Right cardiac atrium (tissue), 5 donors: ENCODE measurements around the gene LRBA. TPM values are rescaled to one million over a fixed set of nuclear protein-coding genes. Genes with fewer than 3 reads are reported as not detected.
"Not testable (repeated sequence)": the region's sequence is repeated elsewhere in the genome, so short reads cannot be mapped to it uniquely, and the experiment has no call there.

Experiments
- ATAC-seq, 2 donors: fragments of 200-7000 bp; cut with Tn5 transposase; one replicate each; pipeline versions ENCODE4 v1.8.0 to v1.9.1; 2020; ENCODE audit warnings: moderate library complexity in 2 of 2, mild to moderate bottlenecking in 1 of 2
- DNase-seq, 3 donors: peaks; one replicate each; pipeline ENCODE4 v3.0.0-alpha.2; 2020
- H3K27ac ChIP-seq: one replicate; pipeline ENCODE4 v1.5.1; 2013; ENCODE audit warnings: mild to moderate bottlenecking, low read length, control low read depth, moderate library complexity
- H3K27me3 ChIP-seq: one replicate; pipeline ENCODE4 v1.6.1; 2013; ENCODE audit not compliant: control insufficient read depth, insufficient read depth
- H3K4me1 ChIP-seq: one replicate; pipeline ENCODE4 v1.6.1; 2013; ENCODE audit warnings: low read length; ENCODE audit not compliant: control insufficient read depth, insufficient read depth
- H3K4me3 ChIP-seq: one replicate; pipeline ENCODE4 v1.5.1; 2013; ENCODE audit warnings: low read length, control low read depth
- H3K9me3 ChIP-seq: one replicate; pipeline ENCODE4 v1.6.1; 2013; ENCODE audit warnings: low read length; ENCODE audit not compliant: control insufficient read depth
- whole genome bisulfite sequencing: extraction: QIAGEN DNeasy Blood & Tissue Kit; methylation state at CpG from one replicate; pipeline ENCODE4 v1.1.7; 2013; 5-methylcytosine and 5-hydroxymethylcytosine counted together
- intact Hi-C, 4 donors: fragments of 100-400 bp; cut with DNase I; formaldehyde crosslinking; loops; one replicate each; pipeline versions ENCODE4 v1.11.0 to v1.14.0; 2022 to 2023
- long read RNA-seq, 4 donors: library from polyadenylated mRNA; unstranded; transcript quantifications; one replicate each; pipeline ENCODE4 v2.0.0, GENCODE V29; 2020 to 2021
- polyA plus RNA-seq: library from polyadenylated mRNA; stranded (reverse); fragments of 200-250 nt; gene quantifications from one replicate; pipeline ENCODE4 v1.2.3, GENCODE V29; 2013
- total RNA-seq, 4 donors: library from RNA; stranded (reverse); fragmentation: NEBNext Ultra II Directional; extraction: Animal tissue kit (Norgen Biotek cat#: 25700); gene quantifications; one replicate each; pipeline ENCODE4 v1.2.1, GENCODE V29; 2021
- donor health status: healthy with polysubstance abuse.
- donor health status: DM: no; HTN: yes; CAD: no.
- donor health status: DM: no; HTN: no; CAD: no.
- donor health status: DM: no; HTN: yes; CAD: no; lungs with severe emphysema.
- donor health status: DM: yes; HTN: yes; CAD: no.

The LRBA gene, protein sequence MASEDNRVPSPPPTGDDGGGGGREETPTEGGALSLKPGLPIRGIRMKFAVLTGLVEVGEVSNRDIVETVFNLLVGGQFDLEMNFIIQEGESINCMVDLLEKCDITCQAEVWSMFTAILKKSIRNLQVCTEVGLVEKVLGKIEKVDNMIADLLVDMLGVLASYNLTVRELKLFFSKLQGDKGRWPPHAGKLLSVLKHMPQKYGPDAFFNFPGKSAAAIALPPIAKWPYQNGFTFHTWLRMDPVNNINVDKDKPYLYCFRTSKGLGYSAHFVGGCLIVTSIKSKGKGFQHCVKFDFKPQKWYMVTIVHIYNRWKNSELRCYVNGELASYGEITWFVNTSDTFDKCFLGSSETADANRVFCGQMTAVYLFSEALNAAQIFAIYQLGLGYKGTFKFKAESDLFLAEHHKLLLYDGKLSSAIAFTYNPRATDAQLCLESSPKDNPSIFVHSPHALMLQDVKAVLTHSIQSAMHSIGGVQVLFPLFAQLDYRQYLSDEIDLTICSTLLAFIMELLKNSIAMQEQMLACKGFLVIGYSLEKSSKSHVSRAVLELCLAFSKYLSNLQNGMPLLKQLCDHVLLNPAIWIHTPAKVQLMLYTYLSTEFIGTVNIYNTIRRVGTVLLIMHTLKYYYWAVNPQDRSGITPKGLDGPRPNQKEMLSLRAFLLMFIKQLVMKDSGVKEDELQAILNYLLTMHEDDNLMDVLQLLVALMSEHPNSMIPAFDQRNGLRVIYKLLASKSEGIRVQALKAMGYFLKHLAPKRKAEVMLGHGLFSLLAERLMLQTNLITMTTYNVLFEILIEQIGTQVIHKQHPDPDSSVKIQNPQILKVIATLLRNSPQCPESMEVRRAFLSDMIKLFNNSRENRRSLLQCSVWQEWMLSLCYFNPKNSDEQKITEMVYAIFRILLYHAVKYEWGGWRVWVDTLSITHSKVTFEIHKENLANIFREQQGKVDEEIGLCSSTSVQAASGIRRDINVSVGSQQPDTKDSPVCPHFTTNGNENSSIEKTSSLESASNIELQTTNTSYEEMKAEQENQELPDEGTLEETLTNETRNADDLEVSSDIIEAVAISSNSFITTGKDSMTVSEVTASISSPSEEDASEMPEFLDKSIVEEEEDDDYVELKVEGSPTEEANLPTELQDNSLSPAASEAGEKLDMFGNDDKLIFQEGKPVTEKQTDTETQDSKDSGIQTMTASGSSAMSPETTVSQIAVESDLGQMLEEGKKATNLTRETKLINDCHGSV (N-terminal part only)
- total RNA-seq (10 to 100 TPM; 22.1 to 29.9 (median 23.8) TPM), polyA plus RNA-seq (14.4 TPM)
- long read RNA-seq, donor 1, partial matches to known transcripts: 17 of 25 reads
- long read RNA-seq, donor 1, other reads (novel, unspliced or antisense): 8 of 25 reads
- long read RNA-seq, donor 2, partial matches to known transcripts: 1 of 2 reads
- long read RNA-seq, donor 2, other reads (novel, unspliced or antisense): 1 of 2 reads
- long read RNA-seq, donor 3, partial matches to known transcripts: 11 of 25 reads
- long read RNA-seq, donor 3, other reads (novel, unspliced or antisense): 14 of 25 reads
- long read RNA-seq, donor 4, partial matches to known transcripts: 0 of 2 reads
- long read RNA-seq, donor 4, other reads (novel, unspliced or antisense): 2 of 2 reads

DNA sequence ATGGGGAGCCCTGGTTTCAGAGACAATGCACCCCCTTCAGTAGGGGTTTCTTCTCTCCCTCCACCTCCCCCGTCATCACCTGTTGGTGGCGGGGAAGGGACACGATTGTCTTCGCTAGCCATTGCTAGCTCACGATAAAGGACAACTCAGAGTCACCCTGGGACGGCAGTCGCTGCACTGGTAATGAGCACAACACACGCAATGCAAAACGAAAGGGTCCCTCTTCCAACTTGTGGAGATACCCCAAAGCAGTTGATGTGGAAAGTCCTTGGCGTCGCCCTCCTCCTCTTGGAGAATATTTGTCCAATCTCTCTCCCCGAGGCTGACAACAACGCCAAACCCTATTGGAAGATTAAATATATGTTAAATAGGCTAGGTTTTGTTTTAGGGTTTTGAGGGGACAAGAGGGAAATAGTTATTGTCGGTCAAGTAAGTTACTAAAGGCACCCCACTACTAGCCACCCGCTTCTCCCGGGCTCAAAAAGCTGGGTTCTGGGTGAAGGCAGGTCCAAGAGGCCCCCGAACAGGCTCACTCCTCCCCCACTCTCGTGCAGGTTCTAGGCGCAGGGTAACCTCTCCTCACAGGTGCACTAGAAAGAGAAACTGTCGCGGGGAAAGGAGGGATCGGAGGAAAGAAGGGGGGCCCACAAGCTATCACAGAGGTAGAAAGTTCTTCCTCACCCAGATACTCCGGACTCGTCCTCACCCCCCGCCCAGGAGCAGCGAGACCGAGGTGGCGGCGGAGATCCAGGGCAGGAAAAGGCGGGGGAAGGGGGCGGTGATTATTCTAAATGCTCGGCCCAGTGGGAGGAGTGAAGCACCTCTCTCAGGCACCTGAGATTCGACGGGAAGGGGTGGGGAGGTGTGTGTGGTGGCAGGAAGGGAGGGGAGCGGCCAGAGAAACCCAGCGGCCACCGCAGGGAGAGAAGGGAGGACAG, at the start of gene LRBA:
LRBA (minus strand) TSS at position 764 of the 938 bp plus-strand sequence; CDS start at position 122, 642 bp downstream.
- WGBS: under 1% methylated on average over 37 of the region's 37 CpGs
- intact Hi-C loops: loop anchor here in 1 of 4 donors (5.0 kb wide), 1 partner anchor 83 kb away; the partner anchor contains the start of gene RPS3A
- peak; percentile 85 to 86 for ATAC-seq

DNA sequence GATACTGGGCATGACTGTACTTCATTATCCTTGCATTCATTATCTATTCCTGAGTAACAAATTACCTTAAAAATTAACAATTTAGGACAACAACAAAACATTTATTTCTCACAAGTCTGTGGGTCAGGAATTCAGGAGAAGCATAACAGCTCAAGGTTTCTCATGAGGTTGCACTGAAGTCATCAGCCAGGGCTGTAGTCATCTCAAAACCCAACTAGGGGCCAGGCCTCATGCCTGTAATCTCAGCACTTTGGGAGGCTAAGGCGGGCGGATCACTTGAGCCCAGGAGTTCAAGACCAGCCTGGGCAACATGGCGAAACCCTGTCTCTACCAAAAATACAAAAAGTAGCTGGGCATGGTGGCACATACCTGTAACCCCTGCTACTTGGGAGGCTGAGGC, 48.1 kb upstream of the LRBA start:
- H3K27me3 ChIP-seq, intact Hi-C loops, H3K4me3 ChIP-seq, H3K4me1 ChIP-seq, H3K9me3 ChIP-seq, ATAC-seq, DNase-seq, H3K27ac ChIP-seq: not testable (repeated sequence)
- WGBS: 95% methylated on average over 3 of the region's 3 CpGs

More for the DNA sequence above, at the start of gene LRBA:
- peaks cover 2% of the 10 kb centered on the region for H3K4me1 ChIP-seq
- H3K9me3 ChIP-seq: no peaks in the 10 kb centered on the region
- H3K27me3 ChIP-seq: no peaks in the 10 kb centered on the region
- H3K27ac ChIP-seq: peak within 1 kb of the TSS; percentile 72
- H3K4me3 ChIP-seq: peak within 1 kb of the TSS; percentile 78
- peak; percentile 55 to 87 (median 81) for DNase-seq

DNA sequence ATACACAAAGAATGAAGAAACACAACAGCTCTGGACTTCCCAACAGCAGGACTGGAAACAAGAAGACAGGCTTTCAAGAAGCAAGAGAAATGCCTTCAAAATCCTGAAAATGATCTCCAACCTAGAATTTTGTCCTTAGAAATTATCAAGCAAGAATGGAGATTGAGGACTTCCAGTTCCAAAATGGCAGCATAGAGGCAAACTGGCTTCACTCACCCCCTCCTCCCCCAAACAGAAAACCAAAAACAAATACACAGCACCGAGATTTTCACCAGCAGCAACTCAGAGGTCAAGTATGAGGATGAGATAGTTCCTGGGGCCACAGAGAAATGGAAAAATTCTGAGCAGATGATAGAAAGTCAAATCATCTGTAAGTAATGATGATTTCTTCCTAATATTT, 40.5 kb upstream of the LRBA start:
- H3K4me3 ChIP-seq: no peak overlapping the region
- WGBS: 30% methylated on average over 1 of the region's 1 CpG
- ATAC-seq: no peak
- intact Hi-C loops: no loop called here
- H3K4me1 ChIP-seq: no peaks in the 10 kb centered on the region
- no peaks in the 10 kb centered on the region for H3K27me3 ChIP-seq
- H3K27ac ChIP-seq: no peak overlapping the region
- no peaks in the 10 kb centered on the region for H3K9me3 ChIP-seq
- no peak for DNase-seq

- no peaks in the 10 kb centered on the region for H3K27me3 ChIP-seq
- DNase-seq: no peak
- WGBS: 97% methylated on average over 3 of the region's 3 CpGs
- no peak for ATAC-seq
- no peak overlapping the region for H3K27ac ChIP-seq
- no peaks in the 10 kb centered on the region for H3K9me3 ChIP-seq
- no peaks in the 10 kb centered on the region for H3K4me1 ChIP-seq
- no peak overlapping the region for H3K4me3 ChIP-seq
- intact Hi-C loops: no loop called here
Measured at GRCh38 chr4:151052785-151053184, 37.7 kb upstream of the LRBA start.

DNA sequence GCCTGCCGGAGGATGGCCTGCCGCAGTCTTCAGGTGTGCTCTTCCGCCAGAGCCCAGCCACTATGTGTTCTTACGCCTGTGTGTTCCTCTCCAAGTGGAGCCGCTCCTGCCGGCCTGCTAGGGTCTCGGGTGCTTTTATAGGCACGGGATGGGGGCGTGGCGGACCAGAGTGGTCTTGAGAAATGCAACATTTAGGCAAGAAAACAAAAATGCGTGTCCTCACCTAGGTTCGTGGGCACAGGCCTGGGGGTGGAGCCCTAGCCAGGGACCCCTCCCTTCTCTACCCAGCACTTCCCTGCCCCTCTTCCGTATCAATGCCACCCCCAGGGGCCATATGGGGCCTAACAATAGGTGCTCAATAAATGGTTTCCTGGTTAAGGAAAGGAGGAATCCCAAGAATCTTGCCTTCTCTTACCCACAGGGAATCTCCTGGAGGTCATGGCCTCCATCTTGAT, 34.4 kb upstream of the LRBA start:
- ATAC-seq: no peak
- DNase-seq: peak in 1 of 3 donors; percentile 50
- H3K27me3 ChIP-seq: no peaks in the 10 kb centered on the region
- 92% methylated on average over 13 of the region's 13 CpGs for WGBS
- H3K4me1 ChIP-seq: no peaks in the 10 kb centered on the region
- no peak overlapping the region for H3K27ac ChIP-seq
- H3K4me3 ChIP-seq: no peak overlapping the region
- intact Hi-C loops: no loop called here
- no peaks in the 10 kb centered on the region for H3K9me3 ChIP-seq

GRCh38 chr4:151048913-151049312, 33.8 kb upstream of the LRBA start:
- WGBS: 92% methylated on average over 11 of the region's 11 CpGs

GRCh38 chr4:151046609-151047008, 31.5 kb upstream of the LRBA start:
- no peak overlapping the region for H3K27ac ChIP-seq
- no peaks in the 10 kb centered on the region for H3K27me3 ChIP-seq
- intact Hi-C loops: no loop called here
- ATAC-seq (no peak), DNase-seq (no peak)
- H3K4me1 ChIP-seq: no peaks in the 10 kb centered on the region
- no peaks in the 10 kb centered on the region for H3K9me3 ChIP-seq
- WGBS: 73% methylated on average over 4 of the region's 4 CpGs
- H3K4me3 ChIP-seq: no peak overlapping the region

More at GRCh38 chr4:151048913-151049312, 33.8 kb upstream of the LRBA start:
- no peak overlapping the region for H3K27ac ChIP-seq
- H3K4me1 ChIP-seq: no peaks in the 10 kb centered on the region
- DNase-seq (no peak), ATAC-seq (no peak)
- H3K27me3 ChIP-seq: no peaks in the 10 kb centered on the region
- H3K9me3 ChIP-seq: no peaks in the 10 kb centered on the region
- no peak overlapping the region for H3K4me3 ChIP-seq
- intact Hi-C loops: no loop called here

- no peak overlapping the region for H3K4me3 ChIP-seq
- H3K27ac ChIP-seq: no peak overlapping the region
- ATAC-seq (no peak), DNase-seq (no peak)
- intact Hi-C loops: no loop called here
- H3K27me3 ChIP-seq: no peaks in the 10 kb centered on the region
- 35% methylated on average over 3 of the region's 3 CpGs for WGBS
- no peaks in the 10 kb centered on the region for H3K4me1 ChIP-seq
- H3K9me3 ChIP-seq: no peaks in the 10 kb centered on the region
Measured at GRCh38 chr4:151045907-151046306, 30.8 kb upstream of the LRBA start.

DNA sequence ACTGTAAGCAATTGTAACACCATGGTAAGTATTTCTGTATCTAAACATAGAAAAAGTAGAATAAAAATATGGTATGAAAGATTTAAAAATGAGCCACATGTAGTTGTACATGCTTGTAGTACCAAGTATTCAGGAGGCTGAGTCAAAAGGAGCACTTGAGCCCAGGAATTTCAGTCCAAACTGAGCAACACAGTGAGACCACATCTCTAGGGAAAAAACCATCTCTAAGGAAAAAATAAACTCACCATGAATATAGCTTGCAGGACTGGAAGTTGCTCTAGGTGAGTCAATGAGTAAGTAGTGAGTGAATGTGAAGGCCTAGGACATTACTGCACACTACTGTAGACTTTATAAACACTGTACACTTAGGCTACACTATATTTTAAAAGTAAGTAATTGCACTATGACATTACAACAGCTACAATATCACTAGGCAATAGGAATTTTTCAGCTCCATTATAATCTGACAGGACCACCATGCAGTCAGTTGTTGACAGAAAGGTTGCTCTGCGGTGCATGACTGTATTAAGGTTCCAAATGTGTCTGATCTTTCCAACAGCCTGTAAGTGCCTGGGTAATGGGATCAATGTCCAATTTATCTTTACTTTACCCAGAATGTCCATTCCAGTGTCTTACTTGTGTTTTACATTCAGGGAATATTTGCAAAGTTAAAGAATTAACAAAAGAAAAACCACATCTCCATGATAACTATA, 28.9 kb upstream of the LRBA start:
- no peaks in the 10 kb centered on the region for H3K9me3 ChIP-seq
- 80% methylated on average over 1 of the region's 1 CpG for WGBS
- no peak overlapping the region for H3K27ac ChIP-seq
- intact Hi-C loops: no loop called here
- no peaks in the 10 kb centered on the region for H3K27me3 ChIP-seq
- H3K4me3 ChIP-seq: no peak overlapping the region
- DNase-seq (no peak), ATAC-seq (no peak)
- no peaks in the 10 kb centered on the region for H3K4me1 ChIP-seq
